Lower leg skin (tissue), 4 donors: ENCODE data around the gene PLCB1. TPM values are rescaled to one million over a fixed set of nuclear protein-coding genes. Genes with fewer than 3 reads are reported as not detected.

Experiments
- DNase-seq, 2 donors: peaks; one replicate each; pipeline ENCODE4 v3.0.0-alpha.2; 2019; ENCODE audit warnings: low spot score in 2 of 2
- H3K4me3 ChIP-seq: fragments of 200-600 bp; sonication (generic); 2 replicates; pipeline ENCODE4 v1.5.1; 2017; ENCODE audit warnings: mild to moderate bottlenecking, low read depth; ENCODE audit not compliant: poor library complexity, severe bottlenecking
- CTCF ChIP-seq, 3 donors: fragments of 450-650 bp; IDR thresholded peaks; one replicate each; pipeline ENCODE4 v1.5.1; 2016; ENCODE audit warnings: antibody characterized with exemption in 3 of 3, mild to moderate bottlenecking in 3 of 3, moderate library complexity in 2 of 3
- POLR2A ChIP-seq, 2 donors: fragments of 450-650 bp; IDR thresholded peaks; one replicate each; pipeline ENCODE4 v1.6.1; 2016 to 2017; ENCODE audit warnings: antibody characterized with exemption in 2 of 2, mild to moderate bottlenecking in 1 of 2, moderate library complexity in 1 of 2
- WGBS, 2 donors: methylation state at CpG; one replicate each; pipeline ENCODE4 v1.1.5; 2018; 5-methylcytosine and 5-hydroxymethylcytosine counted together
- intact Hi-C: fragments of 100-400 bp; cut with DNase I; formaldehyde crosslinking; loops from one replicate; pipeline ENCODE4 v1.15.0; 2023; ENCODE audit warnings: low total_unique reads
- total RNA-seq, 4 donors: library from RNA; depleted of rRNA; stranded (reverse); fragments of >200 nt; gene quantifications; one replicate each; pipeline ENCODE4 v1.1.0, GENCODE V29; 2016

PLCB1 gene
- total RNA-seq, 4 donors from 2014 or later = 4.1 to 16.2 (median 9.1) TPM

GRCh38 chr20:8924539-8924938 is 792.5 kb downstream of the PLCB1 start:
- no peak for TF ChIP-seq POLR2A (IDR thresholded peaks at IDR 0.05)
- no peak for TF ChIP-seq CTCF (IDR thresholded peaks at IDR 0.05)
- WGBS, 2 donors = 70 to 80% methylated on average over 2 of the region's 2 CpGs
- intact Hi-C loops = no loop called here
- DNase-seq = no peak
- H3K4me3 ChIP-seq = no peak overlapping the region

GRCh38 chr20:8930726-8931125 is 798.7 kb downstream of the PLCB1 start:
- no peak for DNase-seq
- whole genome bisulfite sequencing, 2 donors = 47 to 55% methylated on average over 2 of the region's 2 CpGs
- TF ChIP-seq POLR2A (IDR thresholded peaks at IDR 0.05) (no peak), CTCF (IDR thresholded peaks at IDR 0.05) (no peak)
- intact Hi-C loops = no loop called here
- no peak overlapping the region for H3K4me3 ChIP-seq

- 37 to 50% methylated on average over 3 of the region's 3 CpGs for WGBS, 2 donors
- intact Hi-C loops = no loop called here
- TF ChIP-seq CTCF (IDR thresholded peaks at IDR 0.05) (no peak), POLR2A (IDR thresholded peaks at IDR 0.05) (no peak)
- DNase-seq = no peak
- H3K4me3 ChIP-seq = no peak overlapping the region
Measured at GRCh38 chr20:8932192-8933165, 800.4 kb downstream of the PLCB1 start.

- peak in 1 of 2 donors; percentile 37 for DNase-seq
- WGBS, 2 donors = 0 to 14% methylated on average over 1 of the region's 1 CpG
- no peak overlapping the region for H3K4me3 ChIP-seq
- TF ChIP-seq POLR2A (IDR thresholded peaks at IDR 0.05) (no peak), CTCF (IDR thresholded peaks at IDR 0.05) (no peak)
- intact Hi-C loops = no loop called here
Measured at GRCh38 chr20:8933381-8933807, 801.3 kb downstream of the PLCB1 start.

GRCh38 chr20:8934362-8934761 is 802.3 kb downstream of the PLCB1 start:
- WGBS, 2 donors = 64 to 70% methylated on average over 4 of the region's 4 CpGs
- intact Hi-C loops = no loop called here
- no peak for TF ChIP-seq CTCF (IDR thresholded peaks at IDR 0.05)
- no peak for TF ChIP-seq POLR2A (IDR thresholded peaks at IDR 0.05)
- no peak overlapping the region for H3K4me3 ChIP-seq
- no peak for DNase-seq

Other genes starting within 250 kb of the PLCB1 start
- not detected for gene HAO1, start 191.8 kb upstream of the PLCB1 start, total RNA-seq
- 10 to 100 TPM; 14.2 to 26.8 (median 17.6) TPM for gene TMX4, start 112.5 kb upstream of the PLCB1 start, total RNA-seq